Activated CD8-positive, alpha-beta memory T cell treated with anti-CD3 and anti-CD28 coated beads, Interleukin-2, amount 50 U/mL, for 24 hours (primary cell): ENCODE data around the gene PDE6D.

Source experiments
- DNase-seq: peaks from one replicate; pipeline ENCODE4 v3.0.0-alpha.2; 2020; ENCODE audit errors: extremely low read depth

Gene PDE6D

GRCh38 chr2:231707927-231708772 is 72.9 kb downstream of the PDE6D start, which contains the start of gene PTMA:
Gene PTMA, plus strand, starts transcription at chr2:231708525. Its CDS starts 182 bp downstream, at chr2:231708707.
- DNase-seq, result peak; percentile 99

- no peak for DNase-seq
Observed at GRCh38 chr2:231707625-231707926, 73.5 kb downstream of the PDE6D start.

GRCh38 chr2:231706731-231707624 is 74.1 kb downstream of the PDE6D start:
- peak; percentile 90 for DNase-seq

GRCh38 chr2:231704017-231704416 is 77.1 kb downstream of the PDE6D start:
- no peak for DNase-seq

- no peak for DNase-seq
Observed at GRCh38 chr2:231701456-231702373, 79.4 kb downstream of the PDE6D start.

- DNase-seq, result no peak
Observed at GRCh38 chr2:231699006-231699405, 82.1 kb downstream of the PDE6D start.

GRCh38 chr2:231696004-231696367 is 85.1 kb downstream of the PDE6D start:
- DNase-seq, result no peak

GRCh38 chr2:231693956-231694355 is 87.1 kb downstream of the PDE6D start:
- no peak for DNase-seq

- DNase-seq, result no peak
Observed at GRCh38 chr2:231692847-231693246, 88.2 kb downstream of the PDE6D start.

- no peak for DNase-seq
Observed at GRCh38 chr2:231691251-231691772, 89.8 kb downstream of the PDE6D start.

GRCh38 chr2:231689124-231689893 is 91.8 kb downstream of the PDE6D start:
- DNase-seq, result no peak

GRCh38 chr2:231688719-231689118 is 92.4 kb downstream of the PDE6D start:
- no peak for DNase-seq

- no peak for DNase-seq
Observed at GRCh38 chr2:231687961-231688360, 93.1 kb downstream of the PDE6D start.

GRCh38 chr2:231687133-231687852 is 93.8 kb downstream of the PDE6D start:
- DNase-seq, result no peak

GRCh38 chr2:231686192-231687100 is 94.6 kb downstream of the PDE6D start:
- DNase-seq, result no peak

- DNase-seq, result no peak
Observed at GRCh38 chr2:231685349-231686191, 95.5 kb downstream of the PDE6D start.

GRCh38 chr2:231684314-231685223 is 96.5 kb downstream of the PDE6D start:
- DNase-seq, result no peak
